ENCODE measurements around the gene UROC1.

The UROC1 gene

GRCh38 chr3:126494970-126495230, 22.7 kb downstream of the UROC1 start:
- DNase-seq (ENCODE audit: low read depth): no peak

- no peak for DNase-seq (ENCODE audit: low read depth)
Observed at GRCh38 chr3:126494204-126494969, 23.2 kb downstream of the UROC1 start.

GRCh38 chr3:126493739-126494138, 23.8 kb downstream of the UROC1 start:
- DNase-seq (ENCODE audit: low read depth): no peak

- no peak for DNase-seq (ENCODE audit: low read depth)
Observed at GRCh38 chr3:126493051-126493450, 24.5 kb downstream of the UROC1 start.

- no peak for DNase-seq (ENCODE audit: low read depth)
Observed at GRCh38 chr3:126491221-126492013, 26.2 kb downstream of the UROC1 start.

GRCh38 chr3:126490619-126491018, 27.0 kb downstream of the UROC1 start:
- no peak for DNase-seq (ENCODE audit: low read depth)

- DNase-seq (ENCODE audit: low read depth): no peak
Observed at GRCh38 chr3:126488886-126489569, 28.5 kb downstream of the UROC1 start.

GRCh38 chr3:126488185-126488584, 29.4 kb downstream of the UROC1 start:
- DNase-seq (ENCODE audit: low read depth): no peak

- DNase-seq (ENCODE audit: low read depth): no peak
Observed at GRCh38 chr3:126487151-126487771, 30.3 kb downstream of the UROC1 start.

GRCh38 chr3:126486360-126486847, 31.2 kb downstream of the UROC1 start:
- no peak for DNase-seq (ENCODE audit: low read depth)

- no peak for DNase-seq (ENCODE audit: low read depth)
Observed at GRCh38 chr3:126485956-126486355, 31.6 kb downstream of the UROC1 start.

- no peak for DNase-seq (ENCODE audit: low read depth)
Observed at GRCh38 chr3:126485176-126485897, 32.2 kb downstream of the UROC1 start.

GRCh38 chr3:126484662-126485061, 32.9 kb downstream of the UROC1 start:
- no peak for DNase-seq (ENCODE audit: low read depth)

GRCh38 chr3:126484148-126484547, 33.4 kb downstream of the UROC1 start:
- DNase-seq (ENCODE audit: low read depth): no peak

- no peak for DNase-seq (ENCODE audit: low read depth)
Observed at GRCh38 chr3:126483321-126483761, 34.2 kb downstream of the UROC1 start.

GRCh38 chr3:126482503-126483255, 34.9 kb downstream of the UROC1 start:
- no peak for DNase-seq (ENCODE audit: low read depth)

GRCh38 chr3:126481808-126482502, 35.6 kb downstream of the UROC1 start:
- no peak for DNase-seq (ENCODE audit: low read depth)

- DNase-seq (ENCODE audit: low read depth): no peak
Observed at GRCh38 chr3:126480861-126481260, 36.7 kb downstream of the UROC1 start.

GRCh38 chr3:126480206-126480605, 37.4 kb downstream of the UROC1 start:
- no peak for DNase-seq (ENCODE audit: low read depth)

- DNase-seq (ENCODE audit: low read depth): no peak
Observed at GRCh38 chr3:126479642-126480041, 37.9 kb downstream of the UROC1 start.
